Right lobe of liver (tissue), 6 donors: Measurements from ENCODE around the gene FOXRED2. TPM values are rescaled to one million over a fixed set of nuclear protein-coding genes. Genes with fewer than 3 reads are reported as not detected.

Source experiments
- ATAC-seq, 4 donors: fragments of 200-7000 bp; cut with Tn5 transposase; one replicate each; pipeline ENCODE4 v1.9.1; 2020; ENCODE audit warnings: mild to moderate bottlenecking in 4 of 4, moderate library complexity in 4 of 4
- DNase-seq, 3 donors: peaks; one replicate each; pipeline ENCODE4 v3.0.0-alpha.2; 2020
- H3K27ac ChIP-seq, 3 donors: fragments of 200-600 bp; one replicate each; pipeline ENCODE4 v1.8.0; 2022
- H3K27me3 ChIP-seq, 2 donors: fragments of 200-600 bp; one replicate each; pipeline ENCODE4 v1.8.0; 2022
- H3K36me3 ChIP-seq, 4 donors: fragments of 200-600 bp; sonication (generic) in 1 of 4; one replicate each; pipeline versions ENCODE4 v1.5.1 to v1.8.0; 2017 to 2022; ENCODE audit warnings: control low read depth in 1 of 4
- H3K4me1 ChIP-seq, 4 donors: fragments of 200-600 bp; sonication (generic) in 1 of 4; one replicate each; pipeline versions ENCODE4 v1.5.1 to v1.8.0; 2017 to 2022; ENCODE audit warnings: control low read depth in 1 of 4
- H3K4me3 ChIP-seq, 3 donors: fragments of 200-600 bp; one replicate each; pipeline ENCODE4 v1.8.0; 2022
- H3K9me3 ChIP-seq, 4 donors: fragments of 200-600 bp; sonication (generic) in 1 of 4; one replicate each; pipeline versions ENCODE4 v1.5.1 to v1.8.0; 2017 to 2022; ENCODE audit warnings: control low read depth in 1 of 4
- CTCF ChIP-seq, 4 donors: fragments of 200-600 bp in 3 of 4; fragments of 450-650 bp in 1 of 4; IDR thresholded peaks; one replicate each; pipeline versions ENCODE4 v1.5.1 to v1.8.0; 2016 to 2022; ENCODE audit warnings: antibody characterized with exemption in 4 of 4, mild to moderate bottlenecking in 2 of 4
- POLR2A ChIP-seq: fragments of 450-650 bp; IDR thresholded peaks from one replicate; pipeline ENCODE4 v1.6.1; 2017; ENCODE audit warnings: antibody characterized with exemption, mild to moderate bottlenecking
- WGBS: methylation state at CpG from one replicate; pipeline ENCODE4 v1.1.6; 2018; ENCODE audit warnings: low coverage, low lambda C conversion rate; ENCODE audit not compliant: insufficient coverage; ENCODE audit errors: missing lambda C conversion rate; 5-methylcytosine and 5-hydroxymethylcytosine counted together
- intact Hi-C, 2 donors: fragments of 100-400 bp; cut with DNase I; formaldehyde crosslinking; loops; one replicate each; pipeline versions ENCODE4 v1.11.2 to v1.14.1; 2022
- total RNA-seq, 6 experiments: library from RNA; depleted of rRNA in 2 of 6; stranded (reverse); fragments of >200 nt in 2 of 6; fragmentation: NEBNext Ultra II Directional in 3 of 6; extraction: Animal tissue kit (Norgen Biotek cat#: 25700) in 3 of 6; gene quantifications; one replicate each; pipeline versions ENCODE4 v1.1.0 to v1.2.4, GENCODE V29; 2016 to 2023
- donor health status: DM: no; HTN: yes; CAD: no.
- donor health status: DM: no; HTN: no; CAD: no.
- donor health status: DM: no; HTN: no; CAD: no.
- donor health status: DM: no; HTN: yes; CAD: no.
- donor health status: DM: no; HTN: yes; CAD: no.

Gene FOXRED2
- total RNA-seq, 6 experiments from 2014 or later, result 9.6 to 14.0 (median 11.8) TPM

GRCh38 chr22:36491155-36491554, 15.7 kb downstream of the FOXRED2 start:
- H3K27ac ChIP-seq, result no peak overlapping the region
- intact Hi-C loops, result no loop called here
- no peaks in the 10 kb centered on the region for H3K9me3 ChIP-seq
- TF ChIP-seq CTCF (IDR thresholded peaks at IDR 0.05), result no peak
- no peak for TF ChIP-seq POLR2A
- H3K4me1 ChIP-seq, result no peaks in the 10 kb centered on the region
- H3K4me3 ChIP-seq, result no peak overlapping the region
- H3K27me3 ChIP-seq, result no peaks in the 10 kb centered on the region
- ATAC-seq, result no peak
- peaks cover 0 to 10% (median 2%) of the 10 kb centered on the region in 4 donors for H3K36me3 ChIP-seq
- 92% methylated on average over 6 of the region's 7 CpGs for WGBS
- no peak for DNase-seq

DNA sequence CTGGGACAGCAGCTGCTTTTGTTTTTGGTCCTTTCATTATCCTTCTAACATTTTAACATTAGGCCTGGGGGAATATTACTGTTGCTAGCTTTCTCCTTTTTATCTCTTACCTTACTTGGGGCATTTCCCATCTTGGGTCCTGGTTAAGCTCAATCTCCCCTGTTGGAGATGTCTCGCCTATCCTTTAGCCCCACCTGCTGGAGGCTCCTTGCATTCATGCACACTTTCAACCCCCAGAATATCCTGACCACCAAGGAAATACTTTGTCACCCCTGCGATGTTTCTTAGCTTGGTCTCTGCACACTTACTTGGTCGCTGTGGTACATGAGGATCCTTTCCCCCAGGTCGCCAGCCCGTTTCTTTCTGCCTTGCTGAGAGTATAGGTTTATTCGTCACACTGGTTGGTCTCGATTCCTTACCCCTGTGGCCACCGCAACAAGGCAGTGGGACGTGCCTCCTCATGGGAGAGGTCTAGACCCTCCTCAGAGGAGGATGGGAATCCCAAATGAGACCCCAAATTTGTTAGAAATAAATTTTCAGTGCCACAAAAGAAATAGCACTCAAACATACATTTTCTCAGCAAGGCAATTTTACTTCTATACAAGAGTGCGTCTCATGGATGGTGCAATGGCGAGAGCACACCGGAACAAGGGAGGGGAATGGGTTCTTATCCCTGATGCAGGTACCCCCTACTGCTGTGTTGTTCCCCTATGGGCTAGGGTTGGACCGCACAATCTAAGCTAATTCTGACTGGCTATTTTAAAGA, 20.0 kb downstream of the FOXRED2 start:
- intact Hi-C loops, result no loop called here
- DNase-seq, result no peak
- H3K4me1 ChIP-seq, result peaks cover 0 to 6% (median 0%) of the 10 kb centered on the region in 4 donors
- ATAC-seq, result peak in 1 of 4 donors; percentile 9
- no peaks in the 10 kb centered on the region for H3K27me3 ChIP-seq
- H3K9me3 ChIP-seq, result no peaks in the 10 kb centered on the region
- TF ChIP-seq CTCF (IDR thresholded peaks at IDR 0.05), result peak; percentile 47 to 68 (median 56)
- no peak for TF ChIP-seq POLR2A
- no peak overlapping the region for H3K4me3 ChIP-seq
- H3K27ac ChIP-seq, result no peak overlapping the region
- H3K36me3 ChIP-seq, result peaks cover 0 to 10% (median 2%) of the 10 kb centered on the region in 4 donors
- WGBS, result 85% methylated on average over 13 of the region's 13 CpGs

DNA sequence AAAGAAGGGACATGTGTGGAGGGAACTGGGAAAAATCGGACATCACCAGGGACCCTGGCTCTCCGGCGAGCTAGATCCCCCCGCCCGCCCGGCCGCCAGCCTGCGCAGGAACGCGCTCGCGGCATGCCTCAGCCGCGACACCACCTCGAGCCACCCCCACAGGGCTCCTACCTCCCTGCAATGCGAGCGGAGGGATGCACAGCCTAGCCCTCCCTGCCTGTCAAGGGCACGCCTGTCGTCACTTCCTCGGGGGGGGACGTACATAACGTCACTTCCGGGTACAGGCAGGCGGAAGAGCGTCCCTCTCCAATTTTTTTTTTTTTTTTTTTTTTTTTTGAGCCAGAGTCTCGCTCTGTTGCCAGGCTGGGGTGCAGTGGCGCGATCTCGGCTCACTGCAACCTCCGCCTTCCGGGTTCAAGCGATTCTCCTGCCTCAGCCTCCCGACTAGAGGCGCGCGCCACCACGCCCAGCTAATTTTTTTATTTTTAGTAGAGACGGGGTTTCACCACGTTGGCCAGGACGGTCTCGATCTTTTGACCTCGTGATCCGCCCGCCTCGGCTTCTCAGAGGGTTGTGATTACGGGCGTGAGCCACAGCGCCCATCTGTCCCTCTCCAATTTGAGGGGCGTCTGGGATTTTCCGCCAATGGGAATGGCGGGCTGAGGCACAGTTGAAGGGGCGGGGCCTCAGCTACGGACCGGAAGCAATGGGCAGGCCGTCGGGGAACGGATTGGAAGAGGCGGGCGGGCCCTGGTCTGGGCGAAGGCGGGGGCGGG, 25.3 kb downstream of the FOXRED2 start, which contains the start of gene TXN2:
TXN2 (minus strand) TSS at position 248 of the 776 bp plus-strand sequence. CDS start 803 bp downstream, outside the sequence.
- ATAC-seq (peak; percentile 90 to 95 (median 94)), DNase-seq (peak; percentile 97 to 98 (median 97))
- intact Hi-C loops, result no loop called here
- H3K27me3 ChIP-seq, result no peaks in the 10 kb centered on the region
- H3K9me3 ChIP-seq, result no peaks in the 10 kb centered on the region
- 0% methylated on average over 54 of the region's 62 CpGs for WGBS
- TF ChIP-seq CTCF (IDR thresholded peaks at IDR 0.05) (no peak), POLR2A (peak; percentile 91)
- peak within 1 kb of the TSS; percentile 97 to 99 (median 98) for H3K27ac ChIP-seq
- H3K36me3 ChIP-seq, result peaks cover 0 to 28% (median under 1%) of the 10 kb centered on the region in 4 donors
- H3K4me1 ChIP-seq, result peaks cover 0 to 16% (median 7%) of the 10 kb centered on the region in 4 donors
- peak within 1 kb of the TSS; percentile 56 to 92 (median 79) for H3K4me3 ChIP-seq

GRCh38 chr22:36480941-36481392, 25.9 kb downstream of the FOXRED2 start:
- intact Hi-C loops, result no loop called here
- peak overlapping the region; percentile 97 to 99 (median 98) for H3K27ac ChIP-seq
- no peaks in the 10 kb centered on the region for H3K27me3 ChIP-seq
- H3K4me3 ChIP-seq, result peak overlapping the region; percentile 56 to 92 (median 79)
- peaks cover 0 to 16% (median 7%) of the 10 kb centered on the region in 4 donors for H3K4me1 ChIP-seq
- DNase-seq (no peak), ATAC-seq (peak in 2 of 4 donors; percentile 2 to 3)
- H3K36me3 ChIP-seq, result peaks cover 0 to 34% (median 5%) of the 10 kb centered on the region in 4 donors
- H3K9me3 ChIP-seq, result no peaks in the 10 kb centered on the region
- no peak for TF ChIP-seq POLR2A
- TF ChIP-seq CTCF (IDR thresholded peaks at IDR 0.05), result no peak
- 4% methylated on average over 9 of the region's 9 CpGs for whole genome bisulfite sequencing
